Measurements from ENCODE around the gene ANKRD2. TPM values are rescaled to one million over a fixed set of nuclear protein-coding genes. Genes with fewer than 3 reads are reported as not detected.

ANKRD2 gene
- total RNA-seq, 1 donor from 2014 or later: not detected

GRCh38 chr10:97623277-97623676 lies 50.7 kb downstream of the ANKRD2 start:
- Mint-ChIP-seq H3K27ac (peak overlapping the region; percentile 71), H3K4me3 (ENCODE audit: low read depth) (no peak overlapping the region), H3K9me3 (ENCODE audit: low read depth) (no peaks in the 10 kb centered on the region), H3K4me1 (ENCODE audit: low read depth) (peaks cover 14% of the 10 kb centered on the region), H3K36me3 (ENCODE audit: insufficient read depth) (no peaks in the 10 kb centered on the region), H3K27me3 (no peaks in the 10 kb centered on the region)
- no peak for TF ChIP-seq CTCF (IDR thresholded peaks at IDR 0.05; ENCODE audit: unreplicated experiment)
- DNase-seq (ENCODE audit: low spot score, unreplicated experiment): no peak

- DNase-seq (ENCODE audit: low spot score, unreplicated experiment): no peak
- H3K36me3 Mint-ChIP-seq (ENCODE audit: insufficient read depth): no peaks in the 10 kb centered on the region
- no peaks in the 10 kb centered on the region for H3K9me3 Mint-ChIP-seq (ENCODE audit: low read depth)
- no peak overlapping the region for H3K4me3 Mint-ChIP-seq (ENCODE audit: low read depth)
- no peak overlapping the region for H3K27ac Mint-ChIP-seq
- no peak for TF ChIP-seq CTCF (IDR thresholded peaks at IDR 0.05; ENCODE audit: unreplicated experiment)
- peaks cover 14% of the 10 kb centered on the region for H3K4me1 Mint-ChIP-seq (ENCODE audit: low read depth)
- no peaks in the 10 kb centered on the region for H3K27me3 Mint-ChIP-seq
These were observed 55.2 kb downstream of the ANKRD2 start for GRCh38 chr10:97627731-97628130.

- no peaks in the 10 kb centered on the region for H3K27me3 Mint-ChIP-seq
- H3K9me3 Mint-ChIP-seq (ENCODE audit: low read depth): no peaks in the 10 kb centered on the region
- H3K4me3 Mint-ChIP-seq (ENCODE audit: low read depth): no peak overlapping the region
- no peak for TF ChIP-seq CTCF (IDR thresholded peaks at IDR 0.05; ENCODE audit: unreplicated experiment)
- H3K36me3 Mint-ChIP-seq (ENCODE audit: insufficient read depth): no peaks in the 10 kb centered on the region
- H3K27ac Mint-ChIP-seq: no peak overlapping the region
- no peak for DNase-seq (ENCODE audit: low spot score, unreplicated experiment)
- peaks cover 15% of the 10 kb centered on the region for H3K4me1 Mint-ChIP-seq (ENCODE audit: low read depth)
These were observed 55.6 kb downstream of the ANKRD2 start for GRCh38 chr10:97628228-97628627.

- H3K27me3 Mint-ChIP-seq: no peaks in the 10 kb centered on the region
- H3K36me3 Mint-ChIP-seq (ENCODE audit: insufficient read depth): no peaks in the 10 kb centered on the region
- DNase-seq (ENCODE audit: low spot score, unreplicated experiment): no peak
- H3K4me3 Mint-ChIP-seq (ENCODE audit: low read depth): no peak overlapping the region
- H3K27ac Mint-ChIP-seq: no peak overlapping the region
- TF ChIP-seq CTCF (IDR thresholded peaks at IDR 0.05; ENCODE audit: unreplicated experiment): no peak
- H3K4me1 Mint-ChIP-seq (ENCODE audit: low read depth): peaks cover 12% of the 10 kb centered on the region
- H3K9me3 Mint-ChIP-seq (ENCODE audit: low read depth): no peaks in the 10 kb centered on the region
These were observed 56.7 kb downstream of the ANKRD2 start for GRCh38 chr10:97629289-97629688.

GRCh38 chr10:97631098-97631497 lies 58.5 kb downstream of the ANKRD2 start:
- no peaks in the 10 kb centered on the region for H3K27me3 Mint-ChIP-seq
- no peak for TF ChIP-seq CTCF (IDR thresholded peaks at IDR 0.05; ENCODE audit: unreplicated experiment)
- H3K36me3 Mint-ChIP-seq (ENCODE audit: insufficient read depth): no peaks in the 10 kb centered on the region
- no peak for DNase-seq (ENCODE audit: low spot score, unreplicated experiment)
- no peak overlapping the region for H3K4me3 Mint-ChIP-seq (ENCODE audit: low read depth)
- no peak overlapping the region for H3K27ac Mint-ChIP-seq
- H3K9me3 Mint-ChIP-seq (ENCODE audit: low read depth): no peaks in the 10 kb centered on the region
- H3K4me1 Mint-ChIP-seq (ENCODE audit: low read depth): peaks cover 12% of the 10 kb centered on the region
